ENCODE data around the gene COQ2. TPM values are rescaled to one million over a fixed set of nuclear protein-coding genes. Genes with fewer than 3 reads are reported as not detected.

COQ2 gene
- total RNA-seq, 1 donor = 14.1 TPM

DNA sequence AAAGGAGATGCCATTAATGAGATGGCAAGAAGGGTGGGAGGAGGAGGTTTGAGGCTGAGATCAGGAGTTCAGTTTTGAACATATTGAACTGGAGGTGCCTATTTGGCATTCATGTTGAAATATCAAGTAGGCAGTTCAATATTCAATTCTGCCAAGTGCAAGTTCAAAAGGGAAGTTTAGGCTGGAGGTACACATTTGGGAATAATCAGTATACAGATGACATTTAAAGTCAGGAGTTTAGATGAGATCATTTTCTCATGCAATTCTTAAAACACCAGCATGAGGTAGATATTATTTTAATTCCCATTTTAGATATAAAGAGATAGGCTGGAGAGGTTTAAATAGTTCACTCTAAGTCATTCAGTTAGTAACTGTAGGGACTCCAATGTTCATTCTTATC lies 26.1 kb downstream of the COQ2 start:
- Histone ChIP-seq H3K79me2 (ENCODE audit: insufficient read depth, low read length) (no peaks in the 10 kb centered on the region), H3K9me3 (ENCODE audit: low read depth, low read length) (no peaks in the 10 kb centered on the region), H3K36me3 (ENCODE audit: insufficient read depth, low read length) (no peaks in the 10 kb centered on the region), H3K4me3 (ENCODE audit: insufficient read depth, low read length) (no peak overlapping the region), H4K20me1 (ENCODE audit: insufficient read depth, low read length) (no peaks in the 10 kb centered on the region), H3K4me2 (ENCODE audit: insufficient read depth, low read length) (no peak overlapping the region), H2AFZ (ENCODE audit: low read length) (no peak overlapping the region), H3K4me1 (ENCODE audit: insufficient read depth, low read length) (peaks cover 37% of the 10 kb centered on the region), H3K27ac (ENCODE audit: low read depth, low read length) (no peak overlapping the region), H3K27me3 (ENCODE audit: insufficient read depth, low read length) (no peaks in the 10 kb centered on the region)
- no peak for DNase-seq (ENCODE audit: insufficient read length, low spot score, missing footprints)
- TF ChIP-seq, protein P1, sequence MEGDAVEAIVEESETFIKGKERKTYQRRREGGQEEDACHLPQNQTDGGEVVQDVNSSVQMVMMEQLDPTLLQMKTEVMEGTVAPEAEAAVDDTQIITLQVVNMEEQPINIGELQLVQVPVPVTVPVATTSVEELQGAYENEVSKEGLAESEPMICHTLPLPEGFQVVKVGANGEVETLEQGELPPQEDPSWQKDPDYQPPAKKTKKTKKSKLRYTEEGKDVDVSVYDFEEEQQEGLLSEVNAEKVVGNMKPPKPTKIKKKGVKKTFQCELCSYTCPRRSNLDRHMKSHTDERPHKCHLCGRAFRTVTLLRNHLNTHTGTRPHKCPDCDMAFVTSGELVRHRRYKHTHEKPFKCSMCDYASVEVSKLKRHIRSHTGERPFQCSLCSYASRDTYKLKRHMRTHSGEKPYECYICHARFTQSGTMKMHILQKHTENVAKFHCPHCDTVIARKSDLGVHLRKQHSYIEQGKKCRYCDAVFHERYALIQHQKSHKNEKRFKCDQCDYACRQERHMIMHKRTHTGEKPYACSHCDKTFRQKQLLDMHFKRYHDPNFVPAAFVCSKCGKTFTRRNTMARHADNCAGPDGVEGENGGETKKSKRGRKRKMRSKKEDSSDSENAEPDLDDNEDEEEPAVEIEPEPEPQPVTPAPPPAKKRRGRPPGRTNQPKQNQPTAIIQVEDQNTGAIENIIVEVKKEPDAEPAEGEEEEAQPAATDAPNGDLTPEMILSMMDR (IDR thresholded peaks at IDR 0.05; ENCODE audit: extremely low read depth, low read depth, low read length) = no peak

DNA sequence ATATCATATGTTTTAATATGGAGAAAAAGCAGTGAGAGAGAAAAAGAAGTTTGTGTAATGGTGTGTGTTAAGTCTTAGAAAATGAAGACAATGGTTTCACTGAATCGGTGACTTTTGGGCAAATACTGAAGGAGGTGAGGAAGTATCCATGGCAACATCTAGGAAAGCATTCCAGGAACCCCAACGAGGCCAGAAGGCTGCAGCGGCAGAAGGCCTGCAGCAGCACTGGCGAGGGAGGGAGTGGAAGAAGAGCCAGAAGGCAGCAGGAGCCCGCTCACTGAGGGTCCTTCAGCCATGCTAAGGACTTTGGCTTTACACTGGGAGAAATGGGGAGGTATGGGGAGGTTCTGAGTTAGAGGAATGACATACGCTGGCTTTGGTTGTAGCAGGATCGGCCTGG lies 26.8 kb downstream of the COQ2 start:
- H3K27me3 ChIP-seq (ENCODE audit: insufficient read depth, low read length) = no peaks in the 10 kb centered on the region
- H3K4me2 ChIP-seq (ENCODE audit: insufficient read depth, low read length) = no peak overlapping the region
- no peak overlapping the region for H3K27ac ChIP-seq (ENCODE audit: low read depth, low read length)
- no peaks in the 10 kb centered on the region for H3K79me2 ChIP-seq (ENCODE audit: insufficient read depth, low read length)
- H4K20me1 ChIP-seq (ENCODE audit: insufficient read depth, low read length) = no peaks in the 10 kb centered on the region
- no peak for DNase-seq (ENCODE audit: insufficient read length, low spot score, missing footprints)
- H2AFZ ChIP-seq (ENCODE audit: low read length) = no peak overlapping the region
- TF ChIP-seq, protein P1 (IDR thresholded peaks at IDR 0.05; ENCODE audit: extremely low read depth, low read depth, low read length) = no peak
- no peaks in the 10 kb centered on the region for H3K36me3 ChIP-seq (ENCODE audit: insufficient read depth, low read length)
- no peak overlapping the region for H3K4me3 ChIP-seq (ENCODE audit: insufficient read depth, low read length)
- peaks cover 37% of the 10 kb centered on the region for H3K4me1 ChIP-seq (ENCODE audit: insufficient read depth, low read length)
- no peaks in the 10 kb centered on the region for H3K9me3 ChIP-seq (ENCODE audit: low read depth, low read length)

GRCh38 chr4:83255584-83255983 lies 29.0 kb downstream of the COQ2 start:
- Histone ChIP-seq H3K27me3 (ENCODE audit: insufficient read depth, low read length) (no peaks in the 10 kb centered on the region), H3K4me2 (ENCODE audit: insufficient read depth, low read length) (no peak overlapping the region), H3K27ac (ENCODE audit: low read depth, low read length) (no peak overlapping the region), H3K79me2 (ENCODE audit: insufficient read depth, low read length) (no peaks in the 10 kb centered on the region), H3K4me3 (ENCODE audit: insufficient read depth, low read length) (no peak overlapping the region), H4K20me1 (ENCODE audit: insufficient read depth, low read length) (no peaks in the 10 kb centered on the region), H3K36me3 (ENCODE audit: insufficient read depth, low read length) (no peaks in the 10 kb centered on the region), H2AFZ (ENCODE audit: low read length) (no peak overlapping the region), H3K4me1 (ENCODE audit: insufficient read depth, low read length) (peaks cover 37% of the 10 kb centered on the region), H3K9me3 (ENCODE audit: low read depth, low read length) (no peaks in the 10 kb centered on the region)
- DNase-seq (ENCODE audit: insufficient read length, low spot score, missing footprints) = peak; percentile 58
- TF ChIP-seq, protein P1 (IDR thresholded peaks at IDR 0.05; ENCODE audit: extremely low read depth, low read depth, low read length) = no peak

DNA sequence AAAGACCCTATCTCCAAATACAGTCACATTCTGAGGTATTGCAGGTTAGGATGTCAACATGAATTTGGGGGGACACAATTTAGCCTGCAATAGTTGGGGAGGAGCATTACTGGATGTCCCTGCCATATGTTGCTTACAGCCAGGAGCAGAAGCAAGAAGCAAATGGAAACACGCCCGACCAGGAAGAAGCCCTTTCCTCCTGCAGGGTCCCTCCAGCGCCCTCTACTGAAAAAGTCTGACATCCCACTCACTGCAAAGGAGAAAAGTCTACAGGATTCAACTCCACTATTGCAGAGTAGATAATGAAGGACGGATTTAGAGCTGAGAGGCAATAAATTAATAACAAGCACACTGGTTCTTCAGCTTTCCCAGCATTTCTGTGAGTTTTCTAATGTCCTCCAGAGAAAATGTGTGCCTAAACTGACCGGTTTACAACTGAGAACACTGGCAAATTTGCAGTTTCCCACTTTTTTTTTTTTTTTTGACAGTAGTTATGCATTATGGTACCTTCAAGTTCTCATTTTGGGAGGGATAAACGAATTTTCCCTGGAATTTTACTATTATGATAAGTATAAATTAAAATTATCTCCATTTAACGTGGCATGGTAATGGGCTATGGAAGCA lies 31.7 kb downstream of the COQ2 start:
- H3K9me3 ChIP-seq (ENCODE audit: low read depth, low read length) = no peaks in the 10 kb centered on the region
- no peak overlapping the region for H3K4me2 ChIP-seq (ENCODE audit: insufficient read depth, low read length)
- no peaks in the 10 kb centered on the region for H3K27me3 ChIP-seq (ENCODE audit: insufficient read depth, low read length)
- H2AFZ ChIP-seq (ENCODE audit: low read length) = no peak overlapping the region
- TF ChIP-seq, protein P1 (IDR thresholded peaks at IDR 0.05; ENCODE audit: extremely low read depth, low read depth, low read length) = peak; percentile 73
- no peak overlapping the region for H3K27ac ChIP-seq (ENCODE audit: low read depth, low read length)
- H3K4me1 ChIP-seq (ENCODE audit: insufficient read depth, low read length) = peaks cover 13% of the 10 kb centered on the region
- no peaks in the 10 kb centered on the region for H4K20me1 ChIP-seq (ENCODE audit: insufficient read depth, low read length)
- peak; percentile 71 for DNase-seq (ENCODE audit: insufficient read length, low spot score, missing footprints)
- no peaks in the 10 kb centered on the region for H3K36me3 ChIP-seq (ENCODE audit: insufficient read depth, low read length)
- no peak overlapping the region for H3K4me3 ChIP-seq (ENCODE audit: insufficient read depth, low read length)
- no peaks in the 10 kb centered on the region for H3K79me2 ChIP-seq (ENCODE audit: insufficient read depth, low read length)

All from osteoblast (primary cell).